Naive thymus-derived CD4-positive, alpha-beta T cell (primary cell): Measurements from ENCODE around the gene R3HDM1. TPM values are rescaled to one million over a fixed set of nuclear protein-coding genes. Genes with fewer than 3 reads are reported as not detected.

Source experiments
- ATAC-seq: fragments of 150-1000 bp; cut with Tn5 transposase; 2 replicates; pipeline ENCODE4 v1.10.0; 2021; ENCODE audit warnings: mild to moderate bottlenecking, moderate library complexity
- CTCF ChIA-PET: fragments of 350-600 bp; sonication (Branson Sonifier 250); formaldehyde crosslinking; loops from one replicate; lab custom pipeline; 2021; ENCODE audit warnings: antibody characterized with exemption; lab: Charles Lee
- POLR2A ChIA-PET: fragments of 350-600 bp; sonication (Branson Sonifier 250); formaldehyde crosslinking; loops from one replicate; lab custom pipeline; 2021; ENCODE audit warnings: antibody characterized with exemption, inconsistent platforms; lab: Charles Lee
- DNase-seq, 9 donors: peaks; one replicate each; pipeline versions ENCODE4 v3.0.0 to v3.0.0-alpha.2; 2020 to 2022; ENCODE audit warnings: mixed read lengths in 1 of 9
- H3K27ac ChIP-seq: one replicate; pipeline ENCODE4 v1.7.0; 2013; ENCODE audit warnings: mild to moderate bottlenecking, low read depth, low read length, moderate library complexity
- H3K27me3 ChIP-seq, 2 donors: one replicate each; pipeline ENCODE4 v1.7.0; 2013; ENCODE audit warnings: low read length in 2 of 2, mild to moderate bottlenecking in 2 of 2, moderate library complexity in 2 of 2; ENCODE audit not compliant: control insufficient read depth in 2 of 2, insufficient read depth in 2 of 2
- H3K36me3 ChIP-seq, 3 experiments: 1 replicate in 2 of 3; 2 replicates in 1 of 3; pipeline ENCODE4 v1.7.0; 2013; ENCODE audit warnings: low read length in 3 of 3, mild to moderate bottlenecking in 3 of 3, moderate library complexity in 1 of 3; ENCODE audit not compliant: insufficient read depth in 3 of 3, control insufficient read depth in 2 of 3
- H3K4me1 ChIP-seq, 2 donors: one replicate each; pipeline ENCODE4 v1.7.0; 2013; ENCODE audit warnings: low read length in 2 of 2, mild to moderate bottlenecking in 2 of 2, moderate library complexity in 1 of 2; ENCODE audit not compliant: control insufficient read depth in 2 of 2, insufficient read depth in 2 of 2
- H3K4me3 ChIP-seq: 2 replicates; pipeline ENCODE4 v1.7.0; 2013; ENCODE audit warnings: mild to moderate bottlenecking, low read length
- H3K9me3 ChIP-seq, 3 experiments: 1 replicate in 2 of 3; 2 replicates in 1 of 3; pipeline ENCODE4 v1.7.0; 2013; ENCODE audit warnings: low read length in 3 of 3; ENCODE audit not compliant: control insufficient read depth in 2 of 3
- H3K27ac Mint-ChIP-seq, 9 donors: one replicate each; pipeline ENCODE4 v1.8.0; 2020 to 2022; ENCODE audit warnings: mixed read lengths in 9 of 9, mild to moderate bottlenecking in 8 of 9, moderate library complexity in 5 of 9, inconsistent platforms in 2 of 9
- H3K27me3 Mint-ChIP-seq, 5 donors: one replicate each; pipeline ENCODE4 v1.8.0; 2021 to 2022; ENCODE audit warnings: mixed read lengths in 5 of 5, mild to moderate bottlenecking in 1 of 5
- H3K36me3 Mint-ChIP-seq, 5 donors: one replicate each; pipeline ENCODE4 v1.8.0; 2020 to 2022; ENCODE audit warnings: mixed read lengths in 5 of 5, mild to moderate bottlenecking in 3 of 5, inconsistent platforms in 1 of 5
- H3K4me1 Mint-ChIP-seq, 7 donors: one replicate each; pipeline ENCODE4 v1.8.0; 2020 to 2022; ENCODE audit warnings: mixed read lengths in 7 of 7, mild to moderate bottlenecking in 3 of 7, inconsistent platforms in 1 of 7
- H3K4me3 Mint-ChIP-seq, 10 donors: one replicate each; pipeline ENCODE4 v1.8.0; 2020 to 2022; ENCODE audit warnings: mild to moderate bottlenecking in 10 of 10, mixed read lengths in 10 of 10, moderate library complexity in 6 of 10, inconsistent platforms in 2 of 10
- H3K9me3 Mint-ChIP-seq, 11 donors: one replicate each; pipeline ENCODE4 v1.8.0; 2020 to 2022; ENCODE audit warnings: mixed read lengths in 11 of 11, mild to moderate bottlenecking in 4 of 11, inconsistent platforms in 1 of 11, moderate library complexity in 1 of 11
- intact Hi-C, 2 donors: fragments of 100-400 bp; cut with micrococcal nuclease; formaldehyde crosslinking; loops; one replicate each; pipeline ENCODE4 v1.15.1; 2023
- polyA plus RNA-seq, 2 donors: library from polyadenylated mRNA; unstranded; fragments of 300-500 nt; fragmentation: Illumina TruSeq; gene quantifications; one replicate each; pipeline ENCODE4 v1.2.3, GENCODE V29; 2021
- total RNA-seq, 6 experiments: library from RNA in 5 of 6; stranded (reverse) in 5 of 6; gene quantifications; 1 replicate in 5 of 6; 2 replicates in 1 of 6; pipeline ENCODE4 v1.2.3 and lab custom pipeline; 2021 to 2026

Gene R3HDM1
- total and polyA plus RNA-seq, 7 experiments from 2014 or later, result 21.0 to 58.2 (median 44.3) TPM

GRCh38 chr2:135557530-135557929 lies 26.2 kb downstream of the R3HDM1 start:
- Mint-ChIP-seq H3K27me3 (no peaks in the 10 kb centered on the region), H3K4me3 (no peak overlapping the region), H3K36me3 (peaks cover 0 to 42% (median 12%) of the 10 kb centered on the region in 5 donors), H3K4me1 (peaks cover 0 to 36% (median 29%) of the 10 kb centered on the region in 7 donors), H3K27ac (no peak overlapping the region), H3K9me3 (no peaks in the 10 kb centered on the region)
- CTCF ChIA-PET, result no interaction called here
- no peak for DNase-seq
- H3K4me1 ChIP-seq, result no peaks in the 10 kb centered on the region
- no peak for ATAC-seq
- POLR2A ChIA-PET, result no interaction called here
- H3K4me3 ChIP-seq, result no peak overlapping the region
- no peaks in the 10 kb centered on the region for H3K36me3 ChIP-seq
- no peaks in the 10 kb centered on the region for H3K9me3 ChIP-seq
- intact Hi-C loops, result no loop called here
- H3K27ac ChIP-seq, result no peak overlapping the region
- no peaks in the 10 kb centered on the region for H3K27me3 ChIP-seq

GRCh38 chr2:135561925-135562324 lies 30.6 kb downstream of the R3HDM1 start:
- Mint-ChIP-seq H3K4me1 (peaks cover 5 to 25% (median 13%) of the 10 kb centered on the region in 7 donors), H3K27me3 (no peaks in the 10 kb centered on the region), H3K36me3 (peaks cover 0 to 40% (median 13%) of the 10 kb centered on the region in 5 donors), H3K27ac (no peak overlapping the region), H3K4me3 (no peak overlapping the region), H3K9me3 (peaks cover 0 to 4% (median 0%) of the 10 kb centered on the region in 11 donors)
- DNase-seq (no peak), ATAC-seq (no peak)
- ChIA-PET POLR2A (no interaction called here), CTCF (no interaction called here)
- H3K27me3 ChIP-seq, result no peaks in the 10 kb centered on the region
- no peak overlapping the region for H3K27ac ChIP-seq
- H3K4me3 ChIP-seq, result no peak overlapping the region
- H3K4me1 ChIP-seq, result no peaks in the 10 kb centered on the region
- no peaks in the 10 kb centered on the region for H3K9me3 ChIP-seq
- intact Hi-C loops, result no loop called here
- H3K36me3 ChIP-seq, result no peaks in the 10 kb centered on the region

- H3K27me3 Mint-ChIP-seq, result no peaks in the 10 kb centered on the region
- POLR2A ChIA-PET, result no interaction called here
- peaks cover 0 to 39% (median 12%) of the 10 kb centered on the region in 5 donors for H3K36me3 Mint-ChIP-seq
- H3K4me3 Mint-ChIP-seq, result no peak overlapping the region
- no peaks in the 10 kb centered on the region for H3K36me3 ChIP-seq
- H3K4me3 ChIP-seq, result no peak overlapping the region
- H3K9me3 Mint-ChIP-seq, result peaks cover 0 to 4% (median 0%) of the 10 kb centered on the region in 11 donors
- intact Hi-C loops, result no loop called here
- no peaks in the 10 kb centered on the region for H3K9me3 ChIP-seq
- CTCF ChIA-PET, result interaction anchor here (0.7 kb wide), 1 partner anchor 508 kb away, joined by 3 read pairs; no protein-coding TSS in a partner anchor
- no peak for ATAC-seq
- H3K27me3 ChIP-seq, result no peaks in the 10 kb centered on the region
- DNase-seq, result no peak
- no peaks in the 10 kb centered on the region for H3K4me1 ChIP-seq
- H3K4me1 Mint-ChIP-seq, result peaks cover 0 to 17% (median 8%) of the 10 kb centered on the region in 7 donors
- H3K27ac ChIP-seq, result no peak overlapping the region
- peak overlapping the region in 1 of 9 donors; percentile 88 for H3K27ac Mint-ChIP-seq
Observed at GRCh38 chr2:135563793-135564192, 32.5 kb downstream of the R3HDM1 start.

- no peak overlapping the region for H3K4me3 ChIP-seq
- no peaks in the 10 kb centered on the region for H3K4me1 ChIP-seq
- peaks cover 4 to 28% (median 11%) of the 10 kb centered on the region in 5 donors for H3K36me3 Mint-ChIP-seq
- intact Hi-C loops, result no loop called here
- H3K4me3 Mint-ChIP-seq, result no peak overlapping the region
- no peaks in the 10 kb centered on the region for H3K9me3 ChIP-seq
- no peaks in the 10 kb centered on the region for H3K27me3 ChIP-seq
- H3K27ac Mint-ChIP-seq, result no peak overlapping the region
- H3K9me3 Mint-ChIP-seq, result no peaks in the 10 kb centered on the region
- ATAC-seq (no peak), DNase-seq (no peak)
- peaks cover 0 to 9% (median 0%) of the 10 kb centered on the region in 7 donors for H3K4me1 Mint-ChIP-seq
- ChIA-PET POLR2A (no interaction called here), CTCF (no interaction called here)
- peaks cover 0 to 6% (median 0%) of the 10 kb centered on the region in 3 experiments for H3K36me3 ChIP-seq
- no peaks in the 10 kb centered on the region for H3K27me3 Mint-ChIP-seq
- no peak overlapping the region for H3K27ac ChIP-seq
Observed at GRCh38 chr2:135570884-135571283, 39.6 kb downstream of the R3HDM1 start.

- Mint-ChIP-seq H3K9me3 (no peaks in the 10 kb centered on the region), H3K4me3 (no peak overlapping the region), H3K27ac (no peak overlapping the region), H3K4me1 (peaks cover 0 to 9% (median 6%) of the 10 kb centered on the region in 7 donors), H3K27me3 (no peaks in the 10 kb centered on the region), H3K36me3 (peaks cover 4 to 23% (median 11%) of the 10 kb centered on the region in 5 donors)
- H3K4me3 ChIP-seq, result no peak overlapping the region
- intact Hi-C loops, result no loop called here
- ChIA-PET POLR2A (no interaction called here), CTCF (no interaction called here)
- H3K36me3 ChIP-seq, result peaks cover 0 to 6% (median 0%) of the 10 kb centered on the region in 3 experiments
- no peaks in the 10 kb centered on the region for H3K9me3 ChIP-seq
- DNase-seq (no peak), ATAC-seq (no peak)
- H3K27me3 ChIP-seq, result no peaks in the 10 kb centered on the region
- no peaks in the 10 kb centered on the region for H3K4me1 ChIP-seq
- H3K27ac ChIP-seq, result no peak overlapping the region
Observed at GRCh38 chr2:135573620-135574019, 42.3 kb downstream of the R3HDM1 start.

GRCh38 chr2:135581282-135581681 lies 50.0 kb downstream of the R3HDM1 start:
- no peaks in the 10 kb centered on the region for H3K36me3 ChIP-seq
- H3K4me3 ChIP-seq, result no peak overlapping the region
- H3K9me3 Mint-ChIP-seq, result no peaks in the 10 kb centered on the region
- peaks cover 0 to 6% (median 3%) of the 10 kb centered on the region in 5 donors for H3K36me3 Mint-ChIP-seq
- H3K4me1 Mint-ChIP-seq, result peaks cover 0 to 47% (median 29%) of the 10 kb centered on the region in 7 donors
- no peaks in the 10 kb centered on the region for H3K9me3 ChIP-seq
- no peak overlapping the region for H3K4me3 Mint-ChIP-seq
- H3K27ac Mint-ChIP-seq, result no peak overlapping the region
- ATAC-seq (no peak), DNase-seq (no peak)
- no peaks in the 10 kb centered on the region for H3K27me3 Mint-ChIP-seq
- no peak overlapping the region for H3K27ac ChIP-seq
- POLR2A ChIA-PET, result no interaction called here
- intact Hi-C loops, result loop anchor here in 1 of 2 donors (2.0 kb wide), 1 partner anchor 14 kb away; no protein-coding TSS in a partner anchor
- no peaks in the 10 kb centered on the region for H3K27me3 ChIP-seq
- no peaks in the 10 kb centered on the region for H3K4me1 ChIP-seq
- CTCF ChIA-PET, result no interaction called here

- DNase-seq (no peak), ATAC-seq (no peak)
- Mint-ChIP-seq H3K4me3 (no peak overlapping the region), H3K36me3 (peaks cover 0 to 3% (median 3%) of the 10 kb centered on the region in 5 donors), H3K27ac (peak overlapping the region in 1 of 9 donors; percentile 22), H3K9me3 (no peaks in the 10 kb centered on the region), H3K27me3 (no peaks in the 10 kb centered on the region), H3K4me1 (peaks cover 0 to 58% (median 38%) of the 10 kb centered on the region in 7 donors)
- ChIA-PET POLR2A (no interaction called here), CTCF (no interaction called here)
- no peaks in the 10 kb centered on the region for H3K36me3 ChIP-seq
- no peak overlapping the region for H3K4me3 ChIP-seq
- no peaks in the 10 kb centered on the region for H3K27me3 ChIP-seq
- no peaks in the 10 kb centered on the region for H3K9me3 ChIP-seq
- no peak overlapping the region for H3K27ac ChIP-seq
- H3K4me1 ChIP-seq, result no peaks in the 10 kb centered on the region
- intact Hi-C loops, result no loop called here
Observed at GRCh38 chr2:135582383-135582782, 51.1 kb downstream of the R3HDM1 start.
